Thyroid gland (tissue), 4 donors: Measurements from ENCODE around the gene ABCC1. TPM values are rescaled to one million over a fixed set of nuclear protein-coding genes. Genes with fewer than 3 reads are reported as not detected.

Experiments used
- DNase-seq, 2 donors: peaks; one replicate each; pipeline ENCODE4 v3.0.0-alpha.2; 2019
- H3K27ac ChIP-seq, 3 donors: fragments of 200-600 bp; sonication (generic); 1 replicate in 2 of 3; 2 replicates in 1 of 3; pipeline ENCODE4 v1.5.1; 2016 to 2019; ENCODE audit warnings: mild to moderate bottlenecking in 1 of 3, moderate library complexity in 1 of 3
- H3K27me3 ChIP-seq: fragments of 200-600 bp; sonication (generic); one replicate; pipeline ENCODE4 v1.5.1; 2019
- H3K36me3 ChIP-seq, 2 donors: fragments of 200-600 bp; sonication (generic); one replicate each; pipeline ENCODE4 v1.5.1; 2016 to 2019
- H3K4me1 ChIP-seq, 2 donors: fragments of 200-600 bp; sonication (generic); one replicate each; pipeline ENCODE4 v1.5.1; 2017 to 2019
- H3K4me3 ChIP-seq, 3 donors: fragments of 200-600 bp; sonication (generic); replicated peaks in 1 of 3; 1 replicate in 2 of 3; 2 replicates in 1 of 3; pipeline ENCODE4 v1.5.1; 2016; ENCODE audit warnings: mild to moderate bottlenecking in 1 of 3
- H3K9me3 ChIP-seq: fragments of 200-600 bp; sonication (generic); one replicate; pipeline ENCODE4 v1.5.1; 2017
- POLR2A ChIP-seq, 2 donors: fragments of 450-650 bp; IDR thresholded peaks; one replicate each; pipeline ENCODE4 v1.6.1; 2017; ENCODE audit warnings: antibody characterized with exemption in 2 of 2, mild to moderate bottlenecking in 2 of 2, moderate library complexity in 1 of 2
- WGBS, 2 donors: methylation state at CpG; one replicate each; pipeline ENCODE4 v1.1.5; 2017; 5-methylcytosine and 5-hydroxymethylcytosine counted together
- intact Hi-C: fragments of 100-400 bp; cut with DNase I; formaldehyde crosslinking; loops from one replicate; pipeline ENCODE4 v1.15.1; 2023
- total RNA-seq, 4 donors: library from RNA; depleted of rRNA; stranded (reverse); fragments of >200 nt; gene quantifications; one replicate each; pipeline ENCODE4 v1.2.3, GENCODE V29; 2016
- TF ChIP-seq, protein P1 (sequence below), 6 experiments: fragments of 200-600 bp in 3 of 6; fragments of 450-650 bp in 3 of 6; sonication (generic) in 3 of 6; IDR thresholded peaks; one replicate each; pipeline ENCODE4 v1.5.1; 2016 to 2019; ENCODE audit warnings: antibody characterized with exemption in 6 of 6, mild to moderate bottlenecking in 2 of 6, inconsistent platforms in 1 of 6, moderate library complexity in 1 of 6

Gene ABCC1
- total RNA-seq, 4 donors from 2014 or later: 42.7 to 76.7 (median 70.1) TPM

DNA sequence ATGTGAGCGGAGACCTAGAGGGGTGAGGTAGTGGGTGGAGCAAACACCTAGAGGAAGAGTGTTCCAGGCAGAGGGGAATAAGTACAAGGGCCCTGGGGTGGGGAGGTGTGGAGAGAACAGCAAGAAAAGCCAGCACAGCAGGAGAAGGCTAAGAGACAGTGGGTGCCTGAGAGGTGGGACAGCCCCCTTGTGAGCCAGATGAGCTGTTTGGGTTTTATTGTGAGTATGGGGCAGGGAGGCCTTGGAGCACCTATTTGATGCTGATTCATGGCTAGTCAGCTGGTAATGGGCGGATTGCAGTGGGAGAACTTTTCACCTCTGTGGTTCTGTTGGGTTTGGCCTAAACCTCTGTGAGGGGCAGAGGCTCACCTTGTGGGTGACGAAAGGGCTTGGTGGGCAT lies 68.4 kb downstream of the ABCC1 start:
- H3K9me3 ChIP-seq: no peaks in the 10 kb centered on the region
- H3K27ac ChIP-seq: peak overlapping the region in 1 of 3 donors; percentile 7
- TF ChIP-seq POLR2A (IDR thresholded peaks at IDR 0.05): no peak
- TF ChIP-seq, protein P1, sequence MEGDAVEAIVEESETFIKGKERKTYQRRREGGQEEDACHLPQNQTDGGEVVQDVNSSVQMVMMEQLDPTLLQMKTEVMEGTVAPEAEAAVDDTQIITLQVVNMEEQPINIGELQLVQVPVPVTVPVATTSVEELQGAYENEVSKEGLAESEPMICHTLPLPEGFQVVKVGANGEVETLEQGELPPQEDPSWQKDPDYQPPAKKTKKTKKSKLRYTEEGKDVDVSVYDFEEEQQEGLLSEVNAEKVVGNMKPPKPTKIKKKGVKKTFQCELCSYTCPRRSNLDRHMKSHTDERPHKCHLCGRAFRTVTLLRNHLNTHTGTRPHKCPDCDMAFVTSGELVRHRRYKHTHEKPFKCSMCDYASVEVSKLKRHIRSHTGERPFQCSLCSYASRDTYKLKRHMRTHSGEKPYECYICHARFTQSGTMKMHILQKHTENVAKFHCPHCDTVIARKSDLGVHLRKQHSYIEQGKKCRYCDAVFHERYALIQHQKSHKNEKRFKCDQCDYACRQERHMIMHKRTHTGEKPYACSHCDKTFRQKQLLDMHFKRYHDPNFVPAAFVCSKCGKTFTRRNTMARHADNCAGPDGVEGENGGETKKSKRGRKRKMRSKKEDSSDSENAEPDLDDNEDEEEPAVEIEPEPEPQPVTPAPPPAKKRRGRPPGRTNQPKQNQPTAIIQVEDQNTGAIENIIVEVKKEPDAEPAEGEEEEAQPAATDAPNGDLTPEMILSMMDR (IDR thresholded peaks at IDR 0.05): no peak
- peaks cover 46 to 51% of the 10 kb centered on the region in 2 donors for H3K4me1 ChIP-seq
- DNase-seq: no peak
- no peaks in the 10 kb centered on the region for H3K27me3 ChIP-seq
- 95 to 97% methylated on average over 3 of the region's 3 CpGs for WGBS, 2 donors
- intact Hi-C loops: no loop called here
- no peak overlapping the region for H3K4me3 ChIP-seq
- H3K36me3 ChIP-seq: peaks cover 6 to 16% of the 10 kb centered on the region in 2 donors

DNA sequence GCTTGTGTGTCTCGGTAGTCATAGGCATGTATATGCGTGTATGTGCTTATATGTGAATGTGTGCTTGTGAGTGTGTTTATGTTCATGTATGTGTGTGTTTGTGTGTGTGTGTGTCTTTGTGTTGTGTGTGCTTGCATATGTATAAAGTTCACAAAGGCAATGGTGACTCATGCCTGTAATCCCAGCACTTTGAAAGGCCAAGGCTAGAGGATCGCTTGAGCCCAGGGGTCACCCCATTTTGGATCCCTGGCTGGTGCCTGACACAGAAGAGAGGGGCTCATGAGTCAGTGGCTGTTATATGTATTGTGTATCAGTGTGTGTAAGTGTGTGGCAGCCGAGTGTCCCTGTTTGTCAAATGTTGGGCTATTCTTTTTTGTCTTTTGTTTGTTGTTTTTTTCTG lies 69.3 kb downstream of the ABCC1 start:
- no peak for DNase-seq
- Histone ChIP-seq H3K4me3 (no peak overlapping the region), H3K36me3 (peaks cover 6 to 16% of the 10 kb centered on the region in 2 donors), H3K4me1 (peaks cover 41 to 51% of the 10 kb centered on the region in 2 donors), H3K9me3 (no peaks in the 10 kb centered on the region), H3K27me3 (no peaks in the 10 kb centered on the region), H3K27ac (no peak overlapping the region)
- TF ChIP-seq, protein P1 (IDR thresholded peaks at IDR 0.05): no peak
- no peak for TF ChIP-seq POLR2A (IDR thresholded peaks at IDR 0.05)
- intact Hi-C loops: no loop called here
- 92 to 93% methylated on average over 4 of the region's 4 CpGs for WGBS, 2 donors

- WGBS, 2 donors: 90 to 92% methylated on average over 4 of the region's 4 CpGs
- H3K9me3 ChIP-seq: no peaks in the 10 kb centered on the region
These were observed 70.1 kb downstream of the ABCC1 start for GRCh38 chr16:16019488-16019887.

GRCh38 chr16:16020291-16020690 lies 70.9 kb downstream of the ABCC1 start:
- TF ChIP-seq, protein P1 (IDR thresholded peaks at IDR 0.05): no peak
- no peak for TF ChIP-seq POLR2A (IDR thresholded peaks at IDR 0.05)
- no peaks in the 10 kb centered on the region for H3K9me3 ChIP-seq
- intact Hi-C loops: no loop called here
- no peak overlapping the region for H3K4me3 ChIP-seq
- peaks cover 31 to 40% of the 10 kb centered on the region in 2 donors for H3K4me1 ChIP-seq
- no peaks in the 10 kb centered on the region for H3K27me3 ChIP-seq
- peaks cover 6 to 16% of the 10 kb centered on the region in 2 donors for H3K36me3 ChIP-seq
- WGBS, 2 donors: 95 to 98% methylated on average over 3 of the region's 3 CpGs
- DNase-seq: no peak
- peak overlapping the region in 1 of 3 donors; percentile 85 for H3K27ac ChIP-seq

More at GRCh38 chr16:16019488-16019887, 70.1 kb downstream of the ABCC1 start:
- no peaks in the 10 kb centered on the region for H3K27me3 ChIP-seq
- intact Hi-C loops: no loop called here
- H3K36me3 ChIP-seq: peaks cover 6 to 16% of the 10 kb centered on the region in 2 donors
- peak overlapping the region in 1 of 3 donors; percentile 85 for H3K27ac ChIP-seq
- H3K4me1 ChIP-seq: peaks cover 33 to 44% of the 10 kb centered on the region in 2 donors
- no peak overlapping the region for H3K4me3 ChIP-seq
- TF ChIP-seq POLR2A (IDR thresholded peaks at IDR 0.05): no peak
- TF ChIP-seq, protein P1 (IDR thresholded peaks at IDR 0.05): no peak
- DNase-seq: no peak

GRCh38 chr16:16021020-16021419 lies 71.6 kb downstream of the ABCC1 start:
- DNase-seq: no peak
- Histone ChIP-seq H3K27ac (peak overlapping the region; percentile 85 to 92 (median 85)), H3K4me3 (no peak overlapping the region), H3K27me3 (no peaks in the 10 kb centered on the region), H3K36me3 (peaks cover 6 to 16% of the 10 kb centered on the region in 2 donors), H3K4me1 (peaks cover 34 to 41% of the 10 kb centered on the region in 2 donors), H3K9me3 (no peaks in the 10 kb centered on the region)
- 70% methylated on average over 3 of the region's 3 CpGs for WGBS, 2 donors
- intact Hi-C loops: no loop called here
- TF ChIP-seq, protein P1 (IDR thresholded peaks at IDR 0.05): no peak
- TF ChIP-seq POLR2A (IDR thresholded peaks at IDR 0.05): no peak
